ENCODE measurements around the gene LARGE1.

DNA sequence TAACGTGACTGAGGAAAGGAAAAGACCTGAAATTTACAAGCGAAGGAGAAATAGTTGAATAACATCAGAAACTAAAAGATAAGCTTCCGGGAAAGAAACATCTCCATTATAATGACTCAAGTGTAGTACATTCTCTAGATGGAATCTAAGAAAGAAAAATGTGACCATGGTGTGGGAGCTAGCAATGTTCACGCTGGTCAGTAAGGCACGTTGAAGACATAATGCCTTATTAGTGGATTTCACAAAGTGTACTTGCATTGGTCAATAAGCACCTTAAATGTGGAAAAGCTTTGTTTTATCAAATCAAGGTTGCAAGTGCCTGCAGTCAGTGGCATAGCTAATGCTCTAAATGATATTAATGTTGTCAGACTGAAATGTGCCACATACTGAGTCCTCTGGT is 2.8 kb upstream of the LARGE1 start:
- TF ChIP-seq, protein P1, sequence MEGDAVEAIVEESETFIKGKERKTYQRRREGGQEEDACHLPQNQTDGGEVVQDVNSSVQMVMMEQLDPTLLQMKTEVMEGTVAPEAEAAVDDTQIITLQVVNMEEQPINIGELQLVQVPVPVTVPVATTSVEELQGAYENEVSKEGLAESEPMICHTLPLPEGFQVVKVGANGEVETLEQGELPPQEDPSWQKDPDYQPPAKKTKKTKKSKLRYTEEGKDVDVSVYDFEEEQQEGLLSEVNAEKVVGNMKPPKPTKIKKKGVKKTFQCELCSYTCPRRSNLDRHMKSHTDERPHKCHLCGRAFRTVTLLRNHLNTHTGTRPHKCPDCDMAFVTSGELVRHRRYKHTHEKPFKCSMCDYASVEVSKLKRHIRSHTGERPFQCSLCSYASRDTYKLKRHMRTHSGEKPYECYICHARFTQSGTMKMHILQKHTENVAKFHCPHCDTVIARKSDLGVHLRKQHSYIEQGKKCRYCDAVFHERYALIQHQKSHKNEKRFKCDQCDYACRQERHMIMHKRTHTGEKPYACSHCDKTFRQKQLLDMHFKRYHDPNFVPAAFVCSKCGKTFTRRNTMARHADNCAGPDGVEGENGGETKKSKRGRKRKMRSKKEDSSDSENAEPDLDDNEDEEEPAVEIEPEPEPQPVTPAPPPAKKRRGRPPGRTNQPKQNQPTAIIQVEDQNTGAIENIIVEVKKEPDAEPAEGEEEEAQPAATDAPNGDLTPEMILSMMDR (IDR thresholded peaks at IDR 0.05; ENCODE audit: low read depth, low read length), result no peak
- TF ChIP-seq POLR2A (IDR thresholded peaks at IDR 0.05; ENCODE audit: extremely low read depth, insufficient read length) (no peak), MYC (IDR thresholded peaks at IDR 0.05; ENCODE audit: low read depth, low read length) (no peak)
- TF ChIP-seq, protein P2, sequence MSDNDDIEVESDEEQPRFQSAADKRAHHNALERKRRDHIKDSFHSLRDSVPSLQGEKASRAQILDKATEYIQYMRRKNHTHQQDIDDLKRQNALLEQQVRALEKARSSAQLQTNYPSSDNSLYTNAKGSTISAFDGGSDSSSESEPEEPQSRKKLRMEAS (IDR thresholded peaks at IDR 0.05; ENCODE audit: low read depth, low read length), result no peak

Data from NB4 (cell line).